Stimulated activated CD8-positive, alpha-beta memory T cell treated with anti-CD3 and anti-CD28 coated beads, Interleukin-7, amount 100 ng/mL, for 1 hour (primary cell): Measurements from ENCODE around the gene TNRC6C.

ENCODE experiments used
- DNase-seq, 2 donors: peaks; one replicate each; pipeline ENCODE4 v3.0.0-alpha.2; 2020; ENCODE audit warnings: low read depth in 2 of 2

The TNRC6C gene

GRCh38 chr17:78125138-78125913 is 166.8 kb downstream of the TNRC6C start:
- no peak for DNase-seq

GRCh38 chr17:78125976-78126894 is 167.7 kb downstream of the TNRC6C start:
- DNase-seq: no peak

GRCh38 chr17:78126895-78127238 is 168.4 kb downstream of the TNRC6C start:
- DNase-seq: no peak

- DNase-seq: no peak
Observed at GRCh38 chr17:78127239-78127887, 168.9 kb downstream of the TNRC6C start.

- no peak for DNase-seq
Observed at GRCh38 chr17:78127888-78128550, 169.5 kb downstream of the TNRC6C start.

- DNase-seq: no peak
Observed at GRCh38 chr17:78128551-78129350, 170.2 kb downstream of the TNRC6C start, which contains the start of gene TMC6. TSS of gene TMC6 (minus strand) at chr17:78128755. CDS start at chr17:78126832, 1,923 bp downstream.

- DNase-seq: no peak
Observed at GRCh38 chr17:78129351-78130089, 171.0 kb downstream of the TNRC6C start.

GRCh38 chr17:78130090-78130436 is 171.6 kb downstream of the TNRC6C start:
- DNase-seq: no peak

GRCh38 chr17:78130437-78131101 is 172.1 kb downstream of the TNRC6C start, which contains the start of gene TMC8:
TSS of gene TMC8 (plus strand) at chr17:78130771. CDS start at chr17:78131589, 818 bp downstream.
- no peak for DNase-seq

GRCh38 chr17:78131172-78132083 is 172.9 kb downstream of the TNRC6C start:
- no peak for DNase-seq

GRCh38 chr17:78132084-78132676 is 173.7 kb downstream of the TNRC6C start:
- DNase-seq: no peak

GRCh38 chr17:78132767-78133178 is 174.3 kb downstream of the TNRC6C start:
- DNase-seq: no peak

- DNase-seq: no peak
Observed at GRCh38 chr17:78133179-78133951, 174.9 kb downstream of the TNRC6C start.

GRCh38 chr17:78133971-78134898 is 175.7 kb downstream of the TNRC6C start:
- DNase-seq: peak in 1 of 2 donors; percentile 60

GRCh38 chr17:78134899-78135385 is 176.4 kb downstream of the TNRC6C start:
- DNase-seq: no peak
